ENCODE results near the gene RORC.

GRCh38 chr1:151809290-151809984 is 22.2 kb downstream of the RORC start:
- TF ChIP-seq POLR2A (IDR thresholded peaks at IDR 0.05; ENCODE audit: extremely low read depth, insufficient read length) (no peak), CTCF (IDR thresholded peaks at IDR 0.05; ENCODE audit: low read depth, low read length) (no peak), MYC (IDR thresholded peaks at IDR 0.05; ENCODE audit: low read depth, low read length) (no peak)
